CD4-positive, CD25-positive, alpha-beta regulatory T cell (primary cell): ENCODE data around the gene EIF4G2. TPM values are rescaled to one million over a fixed set of nuclear protein-coding genes. Genes with fewer than 3 reads are reported as not detected.

ENCODE experiments used
- ATAC-seq, 2 donors: fragments of 150-1000 bp; cut with Tn5 transposase; one replicate each; pipeline ENCODE4 v1.10.0; 2021; ENCODE audit warnings: low read depth in 2 of 2, moderate number of reproducible peaks in 2 of 2, moderate library complexity in 1 of 2
- DNase-seq, 3 donors: peaks; one replicate each; pipeline versions ENCODE4 v3.0.0 to v3.0.0-alpha.2; 2012 to 2022; ENCODE audit warnings: mixed read lengths in 1 of 3
- H3K27ac ChIP-seq: one replicate; pipeline ENCODE4 v1.7.0; 2013; ENCODE audit warnings: mild to moderate bottlenecking, low read length; ENCODE audit not compliant: insufficient read depth, poor library complexity, severe bottlenecking
- H3K27me3 ChIP-seq: one replicate; pipeline ENCODE4 v1.7.0; 2013; ENCODE audit warnings: low read length; ENCODE audit not compliant: control insufficient read depth, insufficient read depth
- H3K36me3 ChIP-seq: one replicate; pipeline ENCODE4 v1.7.0; 2013; ENCODE audit warnings: mild to moderate bottlenecking, low read length, moderate library complexity; ENCODE audit not compliant: control insufficient read depth, insufficient read depth
- H3K4me1 ChIP-seq: 2 replicates; pipeline ENCODE4 v1.7.0; 2013; ENCODE audit warnings: mild to moderate bottlenecking, low read length; ENCODE audit not compliant: insufficient read depth, control insufficient read depth, poor library complexity, severe bottlenecking
- H3K4me3 ChIP-seq: one replicate; pipeline ENCODE4 v1.7.0; 2013; ENCODE audit warnings: low read depth, mild to moderate bottlenecking, low read length, moderate library complexity
- H3K9me3 ChIP-seq, 2 experiments: 1 replicate in 1 of 2; 2 replicates in 1 of 2; pipeline ENCODE4 v1.7.0; 2013; ENCODE audit warnings: low read length in 2 of 2, mild to moderate bottlenecking in 1 of 2, moderate library complexity in 1 of 2; ENCODE audit not compliant: control insufficient read depth in 2 of 2
- H3K27ac Mint-ChIP-seq, 3 donors: one replicate each; pipeline ENCODE4 v1.8.0; 2020 to 2022; ENCODE audit warnings: mild to moderate bottlenecking in 3 of 3, mixed read lengths in 3 of 3, moderate library complexity in 2 of 3
- H3K27me3 Mint-ChIP-seq: one replicate; pipeline ENCODE4 v1.8.0; 2022; ENCODE audit warnings: mild to moderate bottlenecking, mixed read lengths
- H3K36me3 Mint-ChIP-seq: one replicate; pipeline ENCODE4 v1.8.0; 2020; ENCODE audit warnings: mixed read lengths
- H3K4me1 Mint-ChIP-seq, 4 donors: one replicate each; pipeline ENCODE4 v1.8.0; 2020 to 2022; ENCODE audit warnings: mixed read lengths in 4 of 4, mild to moderate bottlenecking in 1 of 4
- H3K4me3 Mint-ChIP-seq, 4 donors: one replicate each; pipeline ENCODE4 v1.8.0; 2020 to 2022; ENCODE audit warnings: mild to moderate bottlenecking in 4 of 4, mixed read lengths in 4 of 4, moderate library complexity in 3 of 4
- H3K9me3 Mint-ChIP-seq, 7 donors: one replicate each; pipeline ENCODE4 v1.8.0; 2020 to 2022; ENCODE audit warnings: mixed read lengths in 7 of 7, mild to moderate bottlenecking in 3 of 7, moderate library complexity in 2 of 7
- polyA plus RNA-seq, 4 donors: library from polyadenylated mRNA; unstranded; fragments of 300-500 nt; fragmentation: Illumina TruSeq; gene quantifications; one replicate each; pipeline ENCODE4 v1.2.3, GENCODE V29; 2021
- total RNA-seq: library from RNA; stranded (reverse); gene quantifications from one replicate; pipeline ENCODE4 v1.2.3, GENCODE V29; 2022

Gene EIF4G2
- total and polyA plus RNA-seq, 5 donors from 2014 or later: 367 to 839 (median 418) TPM

- H3K4me1 Mint-ChIP-seq: peaks cover 0 to 2% (median 0%) of the 10 kb centered on the region in 4 donors
- H3K27me3 Mint-ChIP-seq: no peaks in the 10 kb centered on the region
- no peak overlapping the region for H3K27ac ChIP-seq
- no peaks in the 10 kb centered on the region for H3K9me3 Mint-ChIP-seq
- H3K4me3 ChIP-seq: no peak overlapping the region
- H3K4me1 ChIP-seq: no peaks in the 10 kb centered on the region
- no peaks in the 10 kb centered on the region for H3K9me3 ChIP-seq
- H3K4me3 Mint-ChIP-seq: no peak overlapping the region
- peaks cover 65% of the 10 kb centered on the region for H3K36me3 ChIP-seq
- peaks cover 64% of the 10 kb centered on the region for H3K36me3 Mint-ChIP-seq
- no peaks in the 10 kb centered on the region for H3K27me3 ChIP-seq
- ATAC-seq (no peak), DNase-seq (peak in 1 of 3 donors; percentile 32)
- H3K27ac Mint-ChIP-seq: peak overlapping the region in 2 of 3 donors; percentile 35 to 75
Measured at GRCh38 chr11:10770626-10771254, 38.0 kb downstream of the EIF4G2 start.

GRCh38 chr11:10764412-10764811, 44.3 kb downstream of the EIF4G2 start:
- DNase-seq: no peak
- Mint-ChIP-seq H3K36me3 (peaks cover 39% of the 10 kb centered on the region), H3K27me3 (no peaks in the 10 kb centered on the region), H3K4me1 (peaks cover 0 to 15% (median 6%) of the 10 kb centered on the region in 4 donors), H3K4me3 (no peak overlapping the region), H3K9me3 (no peaks in the 10 kb centered on the region), H3K27ac (no peak overlapping the region)
- Histone ChIP-seq H3K4me3 (no peak overlapping the region), H3K27me3 (no peaks in the 10 kb centered on the region), H3K36me3 (peaks cover 35% of the 10 kb centered on the region), H3K4me1 (no peaks in the 10 kb centered on the region), H3K27ac (no peak overlapping the region), H3K9me3 (no peaks in the 10 kb centered on the region)
- ATAC-seq: no peak

- Mint-ChIP-seq H3K27ac (no peak overlapping the region), H3K9me3 (no peaks in the 10 kb centered on the region), H3K27me3 (no peaks in the 10 kb centered on the region), H3K36me3 (peaks cover 35% of the 10 kb centered on the region), H3K4me1 (peaks cover 0 to 15% (median 5%) of the 10 kb centered on the region in 4 donors), H3K4me3 (no peak overlapping the region)
- Histone ChIP-seq H3K27me3 (no peaks in the 10 kb centered on the region), H3K27ac (no peak overlapping the region), H3K36me3 (peaks cover 36% of the 10 kb centered on the region), H3K4me1 (no peaks in the 10 kb centered on the region), H3K9me3 (no peaks in the 10 kb centered on the region), H3K4me3 (no peak overlapping the region)
- no peak for DNase-seq
- no peak for ATAC-seq
Measured at GRCh38 chr11:10763766-10764165, 45.0 kb downstream of the EIF4G2 start.

- Histone ChIP-seq H3K27ac (no peak overlapping the region), H3K9me3 (no peaks in the 10 kb centered on the region), H3K27me3 (no peaks in the 10 kb centered on the region), H3K4me3 (no peak overlapping the region), H3K36me3 (peaks cover 44% of the 10 kb centered on the region), H3K4me1 (no peaks in the 10 kb centered on the region)
- Mint-ChIP-seq H3K27ac (no peak overlapping the region), H3K4me3 (no peak overlapping the region), H3K9me3 (no peaks in the 10 kb centered on the region), H3K36me3 (peaks cover 35% of the 10 kb centered on the region), H3K27me3 (no peaks in the 10 kb centered on the region), H3K4me1 (peaks cover 0 to 15% (median 5%) of the 10 kb centered on the region in 4 donors)
- no peak for DNase-seq
- ATAC-seq: no peak
Measured at GRCh38 chr11:10762913-10763421, 45.8 kb downstream of the EIF4G2 start.

- no peak for DNase-seq
- H3K27me3 ChIP-seq: no peaks in the 10 kb centered on the region
- Mint-ChIP-seq H3K27ac (no peak overlapping the region), H3K4me3 (no peak overlapping the region), H3K36me3 (peaks cover 35% of the 10 kb centered on the region), H3K4me1 (peaks cover 0 to 15% (median 5%) of the 10 kb centered on the region in 4 donors), H3K27me3 (no peaks in the 10 kb centered on the region), H3K9me3 (no peaks in the 10 kb centered on the region)
- peaks cover 52% of the 10 kb centered on the region for H3K36me3 ChIP-seq
- H3K4me3 ChIP-seq: no peak overlapping the region
- ATAC-seq: no peak
- H3K27ac ChIP-seq: no peak overlapping the region
- H3K4me1 ChIP-seq: no peaks in the 10 kb centered on the region
- H3K9me3 ChIP-seq: no peaks in the 10 kb centered on the region
Measured at GRCh38 chr11:10762185-10762584, 46.5 kb downstream of the EIF4G2 start.

GRCh38 chr11:10761085-10761698, 47.5 kb downstream of the EIF4G2 start:
- no peak overlapping the region for H3K4me3 Mint-ChIP-seq
- H3K27ac Mint-ChIP-seq: no peak overlapping the region
- peaks cover 0 to 15% (median 5%) of the 10 kb centered on the region in 4 donors for H3K4me1 Mint-ChIP-seq
- Histone ChIP-seq H3K27ac (no peak overlapping the region), H3K36me3 (peaks cover 59% of the 10 kb centered on the region), H3K4me1 (no peaks in the 10 kb centered on the region), H3K9me3 (no peaks in the 10 kb centered on the region), H3K4me3 (no peak overlapping the region), H3K27me3 (no peaks in the 10 kb centered on the region)
- DNase-seq (no peak), ATAC-seq (no peak)
- peaks cover 28% of the 10 kb centered on the region for H3K36me3 Mint-ChIP-seq
- H3K9me3 Mint-ChIP-seq: no peaks in the 10 kb centered on the region
- H3K27me3 Mint-ChIP-seq: no peaks in the 10 kb centered on the region

- Mint-ChIP-seq H3K9me3 (no peaks in the 10 kb centered on the region), H3K4me1 (peaks cover 5 to 11% (median 10%) of the 10 kb centered on the region in 4 donors), H3K4me3 (no peak overlapping the region), H3K27me3 (no peaks in the 10 kb centered on the region), H3K36me3 (peaks cover 23% of the 10 kb centered on the region), H3K27ac (no peak overlapping the region)
- no peak for ATAC-seq
- no peaks in the 10 kb centered on the region for H3K9me3 ChIP-seq
- no peak overlapping the region for H3K4me3 ChIP-seq
- H3K27ac ChIP-seq: no peak overlapping the region
- no peak for DNase-seq
- H3K27me3 ChIP-seq: no peaks in the 10 kb centered on the region
- peaks cover 79% of the 10 kb centered on the region for H3K36me3 ChIP-seq
- H3K4me1 ChIP-seq: peaks cover 3% of the 10 kb centered on the region
Measured at GRCh38 chr11:10758957-10759356, 49.8 kb downstream of the EIF4G2 start.
